HG03066 (cell line): Measurements from ENCODE around the gene FARP1.

Experiments used
- ATAC-seq: cut with Tn5 transposase; IDR thresholded peaks from one replicate; pipeline ENCODE4 v1.9.1; 2021; ENCODE audit warnings: low read depth; ENCODE audit not compliant: unreplicated experiment

Gene FARP1

GRCh38 chr13:98504371-98504963 lies 361.6 kb downstream of the FARP1 start:
- peak; percentile 51 for ATAC-seq
